A549 treated with AZD2906 at 1 μM for 4 hours (cell line): ENCODE measurements around the gene BBS4. TPM values are rescaled to one million over a fixed set of nuclear protein-coding genes. Genes with fewer than 3 reads are reported as not detected.

Experiments used
- total RNA-seq: library from RNA; stranded (reverse); fragments of 200-300 nt; extraction: Qiagen RNA extraction; gene quantifications from 5 replicates; pipeline ENCODE4 v1.2.3, GENCODE V29; 2022

The BBS4 gene, protein sequence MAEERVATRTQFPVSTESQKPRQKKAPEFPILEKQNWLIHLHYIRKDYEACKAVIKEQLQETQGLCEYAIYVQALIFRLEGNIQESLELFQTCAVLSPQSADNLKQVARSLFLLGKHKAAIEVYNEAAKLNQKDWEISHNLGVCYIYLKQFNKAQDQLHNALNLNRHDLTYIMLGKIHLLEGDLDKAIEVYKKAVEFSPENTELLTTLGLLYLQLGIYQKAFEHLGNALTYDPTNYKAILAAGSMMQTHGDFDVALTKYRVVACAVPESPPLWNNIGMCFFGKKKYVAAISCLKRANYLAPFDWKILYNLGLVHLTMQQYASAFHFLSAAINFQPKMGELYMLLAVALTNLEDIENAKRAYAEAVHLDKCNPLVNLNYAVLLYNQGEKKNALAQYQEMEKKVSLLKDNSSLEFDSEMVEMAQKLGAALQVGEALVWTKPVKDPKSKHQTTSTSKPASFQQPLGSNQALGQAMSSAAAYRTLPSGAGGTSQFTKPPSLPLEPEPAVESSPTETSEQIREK
- total RNA-seq = 14.8 to 18.1 TPM (median 15.2 TPM) in 5 replicates

DNA sequence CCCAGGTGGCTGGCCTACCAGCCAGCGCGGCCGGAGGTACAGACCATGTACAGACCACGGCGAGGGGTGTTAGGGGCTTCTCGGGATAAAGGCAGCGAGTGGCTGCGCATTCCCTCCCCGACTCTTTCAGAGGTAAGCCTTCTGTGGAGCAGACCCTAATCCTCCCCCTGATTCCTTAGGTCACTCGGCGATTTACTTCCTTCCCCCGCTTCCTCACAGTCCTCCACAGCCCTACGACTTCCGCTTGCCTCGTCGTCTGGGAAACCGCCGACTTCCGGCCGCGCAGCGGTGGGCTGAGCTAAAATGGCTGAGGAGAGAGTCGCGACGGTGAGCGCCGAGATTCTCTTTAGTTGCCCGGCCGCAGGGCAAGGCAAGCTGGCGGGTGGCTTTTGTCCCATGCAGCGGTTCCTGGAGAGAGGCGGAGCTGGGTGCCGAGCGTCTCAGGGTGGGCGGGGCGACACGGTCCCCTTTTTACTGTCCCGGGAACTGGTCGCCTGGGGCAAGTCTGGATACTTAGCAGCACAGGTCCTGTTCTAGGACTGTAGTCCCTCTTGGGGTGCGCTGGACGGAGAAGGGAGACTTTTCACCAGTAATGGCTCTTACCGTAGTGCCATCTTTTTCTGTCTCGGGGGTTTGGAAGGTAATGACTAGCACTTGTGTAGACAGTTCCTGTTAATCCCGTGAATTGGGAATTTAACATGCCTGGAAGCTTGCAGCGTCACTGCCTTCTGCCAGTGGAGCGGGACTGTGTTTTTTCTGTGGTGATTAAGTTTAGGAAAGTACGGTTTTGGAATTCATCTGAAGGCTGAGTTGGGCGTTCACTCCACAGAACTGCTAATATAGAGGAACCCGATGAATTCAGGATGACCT, at the start of gene BBS4, which contains the start of gene HIGD2B:
BBS4 (plus strand) TSS at position 283 of the 870 bp plus-strand sequence; CDS start at position 304, 21 bp downstream.
HIGD2B (minus strand) TSS at position 258 of the 870 bp plus-strand sequence. CDS start 9,808 bp downstream, outside the sequence.

DNA sequence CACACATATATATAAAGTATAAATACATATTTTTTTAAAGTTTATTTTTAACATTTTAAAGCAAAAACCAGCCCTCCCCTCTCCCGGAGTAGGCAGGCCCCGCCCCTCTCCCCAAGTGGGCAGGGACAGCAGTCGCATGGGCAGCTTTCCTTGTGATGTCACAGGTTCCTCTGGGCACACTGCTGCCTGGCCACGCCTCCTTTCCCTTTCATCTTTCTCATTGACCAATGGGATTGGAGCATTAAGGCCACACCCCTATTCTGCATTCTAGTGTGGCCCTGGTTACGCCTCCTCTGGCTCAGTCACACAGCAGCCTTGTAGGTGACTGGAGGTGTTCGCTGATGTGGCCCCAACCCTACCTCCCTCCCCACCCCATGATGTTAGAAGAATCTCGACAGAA, 31.6 kb upstream of the BBS4 start, which contains the start of gene GOLGA6B:
GOLGA6B (plus strand) TSS at position 301 of the 400 bp plus-strand sequence; CDS start at position 342, 41 bp downstream.

DNA sequence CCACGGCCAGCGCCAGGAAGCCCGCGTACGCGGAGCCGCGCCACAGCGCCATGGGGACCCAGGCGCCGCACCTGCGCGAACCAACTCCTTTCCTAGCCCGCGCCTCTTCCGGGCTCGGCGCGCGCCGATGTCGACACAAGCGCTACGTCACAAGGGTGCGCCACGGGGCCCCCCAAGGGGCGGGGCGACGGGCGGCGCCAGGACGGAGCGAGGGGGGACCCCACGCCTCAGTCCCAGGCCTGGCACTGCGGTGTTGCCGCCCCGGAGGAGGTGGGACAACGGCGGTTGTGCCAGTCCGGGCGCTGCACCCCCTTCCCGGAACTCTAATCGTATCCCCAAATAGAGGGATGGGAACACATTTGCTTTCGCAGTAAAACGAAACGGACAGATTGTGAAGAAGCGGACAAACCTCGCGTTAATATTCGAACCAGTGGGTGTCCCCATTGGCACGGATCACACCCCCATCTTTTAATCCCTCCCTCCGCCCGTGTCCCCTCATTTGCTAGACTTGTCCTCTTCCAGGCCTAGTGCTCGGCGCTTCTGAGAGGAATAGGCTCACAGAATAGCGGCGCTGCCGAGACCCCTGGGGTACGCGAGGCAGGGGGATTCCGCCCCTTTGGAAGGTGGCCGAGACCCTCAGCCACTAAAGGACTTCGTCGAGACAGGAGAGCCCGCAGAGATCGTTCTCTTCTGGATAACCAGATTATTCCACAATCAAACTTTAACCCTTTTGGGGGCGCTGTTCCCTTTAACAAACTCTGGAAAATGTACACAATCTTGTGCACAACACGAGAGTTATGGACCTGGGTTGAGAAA, 97.8 kb downstream of the BBS4 start, which contains the start of gene ADPGK:
ADPGK (minus strand) TSS at position 119 of the 816 bp plus-strand sequence; CDS start at position 52, 67 bp downstream.

Other genes with a start within 250 kb of the BBS4 start
- 50.6 to 75.2 TPM (median 68.6 TPM) in 5 replicates for gene ARIH1, start 211.9 kb upstream of the BBS4 start, total RNA-seq
- gene GOLGA6B, start 31.5 kb upstream of the BBS4 start, total RNA-seq = 0.06 TPM in 1 of 5 replicates, not detected in the others
- gene HIGD2B, start within 50 bp of the BBS4 start, total RNA-seq = not detected in 5 replicates
- gene ADPGK, start 97.6 kb downstream of the BBS4 start, total RNA-seq = 69.8 to 80.7 TPM (median 72.6 TPM) in 5 replicates